ENCODE measurements around the gene RAB18. TPM values are rescaled to one million over a fixed set of nuclear protein-coding genes. Genes with fewer than 3 reads are reported as not detected.
"Not testable (repeated sequence)": the region's sequence is repeated elsewhere in the genome, so short reads cannot be mapped to it uniquely, and the experiment has no call there.

The RAB18 gene
- total RNA-seq, 1 donor from 2014 or later = 72.3 TPM

- Mint-ChIP-seq H3K27me3 (ENCODE audit: low read depth) (no peaks in the 10 kb centered on the region), H3K4me3 (no peak overlapping the region), H3K27ac (ENCODE audit: unreplicated experiment) (no peak overlapping the region), H3K4me1 (no peaks in the 10 kb centered on the region), H3K9me3 (no peaks in the 10 kb centered on the region), H3K36me3 (ENCODE audit: low read depth) (no peaks in the 10 kb centered on the region)
- no peak for DNase-seq (ENCODE audit: low read depth, low spot score)
- TF ChIP-seq CTCF (conservative IDR thresholded peaks at IDR 0.05) = no peak
Measured at GRCh38 chr10:27463961-27464360, 40.1 kb upstream of the RAB18 start.

GRCh38 chr10:27464993-27465392 lies 39.1 kb upstream of the RAB18 start:
- Mint-ChIP-seq H3K27ac (ENCODE audit: unreplicated experiment) (no peak overlapping the region), H3K27me3 (ENCODE audit: low read depth) (no peaks in the 10 kb centered on the region), H3K9me3 (no peaks in the 10 kb centered on the region), H3K36me3 (ENCODE audit: low read depth) (no peaks in the 10 kb centered on the region), H3K4me1 (no peaks in the 10 kb centered on the region), H3K4me3 (no peak overlapping the region)
- no peak for DNase-seq (ENCODE audit: low read depth, low spot score)
- TF ChIP-seq CTCF (conservative IDR thresholded peaks at IDR 0.05) = no peak

GRCh38 chr10:27465596-27465995 lies 38.5 kb upstream of the RAB18 start:
- H3K9me3 Mint-ChIP-seq; H3K4me3 Mint-ChIP-seq; H3K27ac Mint-ChIP-seq (ENCODE audit: unreplicated experiment); H3K36me3 Mint-ChIP-seq (ENCODE audit: low read depth); DNase-seq (ENCODE audit: low read depth, low spot score); H3K4me1 Mint-ChIP-seq; H3K27me3 Mint-ChIP-seq (ENCODE audit: low read depth): not testable (repeated sequence)

GRCh38 chr10:27470885-27471284 lies 33.2 kb upstream of the RAB18 start:
- H3K4me3 Mint-ChIP-seq = no peak overlapping the region
- H3K9me3 Mint-ChIP-seq = no peaks in the 10 kb centered on the region
- no peaks in the 10 kb centered on the region for H3K36me3 Mint-ChIP-seq (ENCODE audit: low read depth)
- peaks cover 9% of the 10 kb centered on the region for H3K27me3 Mint-ChIP-seq (ENCODE audit: low read depth)
- H3K27ac Mint-ChIP-seq (ENCODE audit: unreplicated experiment) = no peak overlapping the region
- TF ChIP-seq CTCF (conservative IDR thresholded peaks at IDR 0.05) = no peak
- no peak for DNase-seq (ENCODE audit: low read depth, low spot score)
- no peaks in the 10 kb centered on the region for H3K4me1 Mint-ChIP-seq

GRCh38 chr10:27474741-27475140 lies 29.4 kb upstream of the RAB18 start:
- no peaks in the 10 kb centered on the region for H3K36me3 Mint-ChIP-seq (ENCODE audit: low read depth)
- no peak overlapping the region for H3K27ac Mint-ChIP-seq (ENCODE audit: unreplicated experiment)
- TF ChIP-seq CTCF (conservative IDR thresholded peaks at IDR 0.05) = no peak
- no peaks in the 10 kb centered on the region for H3K9me3 Mint-ChIP-seq
- H3K27me3 Mint-ChIP-seq (ENCODE audit: low read depth) = peaks cover 9% of the 10 kb centered on the region
- no peak overlapping the region for H3K4me3 Mint-ChIP-seq
- DNase-seq (ENCODE audit: low read depth, low spot score) = no peak
- H3K4me1 Mint-ChIP-seq = peaks cover 6% of the 10 kb centered on the region

GRCh38 chr10:27479016-27479415 lies 25.1 kb upstream of the RAB18 start:
- no peak for DNase-seq (ENCODE audit: low read depth, low spot score)

More at GRCh38 chr10:27479016-27479415, 25.1 kb upstream of the RAB18 start:
- Mint-ChIP-seq H3K27ac (ENCODE audit: unreplicated experiment) (no peak overlapping the region), H3K4me1 (peaks cover 6% of the 10 kb centered on the region), H3K36me3 (ENCODE audit: low read depth) (no peaks in the 10 kb centered on the region), H3K27me3 (ENCODE audit: low read depth) (no peaks in the 10 kb centered on the region), H3K9me3 (no peaks in the 10 kb centered on the region), H3K4me3 (no peak overlapping the region)
- no peak for TF ChIP-seq CTCF (conservative IDR thresholded peaks at IDR 0.05)
